ENCODE data around the gene QKI.

Gene QKI

DNA sequence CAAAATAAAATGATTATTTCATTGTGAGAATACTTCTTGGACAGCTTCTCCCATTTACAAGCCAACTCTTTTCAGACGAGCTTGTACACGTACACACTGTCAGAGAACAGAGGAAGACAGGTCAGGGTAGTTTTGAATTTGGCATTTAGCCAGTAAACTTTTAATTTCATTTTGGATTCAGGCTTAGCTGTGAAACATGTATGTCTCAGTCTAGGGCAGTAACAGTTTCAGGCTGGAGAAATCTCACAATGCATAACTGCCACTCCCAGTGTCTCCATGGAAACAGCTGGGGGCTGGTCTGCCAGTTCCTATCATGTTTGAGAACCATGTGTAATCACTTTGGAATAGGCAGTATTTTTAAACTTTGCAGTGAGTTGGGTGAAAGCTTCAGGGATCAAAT, 22.0 kb upstream of the QKI start:
- DNase-seq: peak; percentile 71

DNA sequence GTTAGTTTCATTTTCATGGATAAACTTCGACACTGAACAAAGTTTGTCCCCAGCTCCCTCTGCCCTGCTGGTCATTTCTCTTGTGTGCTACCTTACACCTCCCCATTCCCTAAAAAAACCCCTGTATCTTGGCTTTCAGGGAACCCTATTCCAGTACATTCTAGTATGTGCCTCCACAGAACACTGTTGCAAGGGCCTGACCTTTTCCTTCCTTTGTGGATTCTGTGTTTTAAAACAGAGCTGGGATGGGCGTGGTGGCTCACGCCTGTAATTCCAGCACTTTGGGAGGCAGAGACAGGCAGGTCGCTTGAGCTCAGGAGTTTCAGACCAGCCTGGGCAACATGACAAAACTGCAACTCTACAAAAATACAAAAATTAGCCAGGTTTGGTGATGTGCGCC, 20.6 kb upstream of the QKI start:
- DNase-seq: no peak

DNA sequence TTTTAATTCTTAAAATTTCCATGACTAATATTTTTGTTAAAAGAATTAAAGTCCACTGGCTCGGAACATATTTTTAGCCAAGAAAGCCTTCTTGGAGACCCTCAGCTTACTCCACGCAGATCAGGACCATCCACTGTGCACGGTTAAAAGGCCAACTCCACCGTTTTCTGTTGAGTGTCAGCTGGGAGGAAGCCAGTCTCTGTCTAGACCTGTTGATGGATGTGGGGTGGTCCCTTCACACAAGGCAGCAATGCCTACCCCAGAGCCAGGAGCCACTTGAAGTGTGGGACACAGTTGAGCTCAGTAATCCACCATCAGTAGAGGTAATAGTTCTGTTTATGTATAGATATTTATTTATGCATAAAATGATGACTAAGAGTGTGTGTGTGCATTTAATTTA, 19.9 kb upstream of the QKI start:
- no peak for DNase-seq

DNA sequence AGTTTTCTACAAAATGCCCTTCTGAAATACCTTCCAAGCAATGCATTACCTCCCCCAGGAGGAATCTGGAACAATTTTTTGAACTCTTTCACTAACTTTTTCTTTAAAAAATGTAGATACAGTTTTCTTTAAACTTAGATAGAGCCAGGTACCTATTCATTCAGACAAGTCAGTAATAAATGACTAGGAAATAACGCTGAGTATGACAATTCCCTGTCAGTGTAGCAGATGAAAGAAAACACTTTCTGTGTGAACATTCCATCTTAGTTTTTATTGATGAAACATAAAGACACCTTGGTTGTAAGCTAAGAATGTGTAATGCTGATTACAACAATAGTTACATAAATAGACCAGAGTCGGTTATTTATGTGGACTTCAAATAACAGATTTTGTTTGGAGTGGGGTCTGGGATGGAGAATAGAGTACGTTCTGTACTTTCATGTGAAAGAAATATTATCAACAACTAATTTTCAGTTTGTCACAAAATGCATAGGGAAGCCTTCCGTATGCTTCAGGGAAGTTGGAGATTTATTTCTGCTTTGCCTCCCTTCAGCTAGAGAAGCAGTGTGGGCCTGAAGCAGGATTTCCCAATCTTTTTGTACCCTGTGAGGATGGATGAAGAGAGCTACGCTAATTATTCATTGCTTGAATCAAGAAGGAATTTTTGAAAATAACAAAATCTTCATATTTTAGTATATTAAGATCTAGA, 19.2 kb upstream of the QKI start:
- DNase-seq: no peak

DNA sequence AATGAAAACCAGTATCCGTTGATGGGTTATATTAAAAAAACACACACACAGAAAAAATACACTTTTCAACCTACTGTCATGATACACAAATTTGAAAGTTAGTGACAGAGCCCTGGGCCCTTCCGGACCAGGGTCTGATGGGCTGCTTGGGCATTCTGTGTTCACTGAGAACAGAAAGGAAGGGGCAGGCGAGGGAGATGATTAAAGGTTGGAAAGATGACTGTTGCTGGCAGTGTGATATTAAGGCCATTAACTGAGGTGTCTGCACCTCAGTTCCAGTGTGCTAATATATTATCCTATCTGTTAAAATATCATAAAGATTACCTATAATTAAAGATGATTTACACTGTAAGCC, 18.7 kb upstream of the QKI start:
- DNase-seq: no peak

DNA sequence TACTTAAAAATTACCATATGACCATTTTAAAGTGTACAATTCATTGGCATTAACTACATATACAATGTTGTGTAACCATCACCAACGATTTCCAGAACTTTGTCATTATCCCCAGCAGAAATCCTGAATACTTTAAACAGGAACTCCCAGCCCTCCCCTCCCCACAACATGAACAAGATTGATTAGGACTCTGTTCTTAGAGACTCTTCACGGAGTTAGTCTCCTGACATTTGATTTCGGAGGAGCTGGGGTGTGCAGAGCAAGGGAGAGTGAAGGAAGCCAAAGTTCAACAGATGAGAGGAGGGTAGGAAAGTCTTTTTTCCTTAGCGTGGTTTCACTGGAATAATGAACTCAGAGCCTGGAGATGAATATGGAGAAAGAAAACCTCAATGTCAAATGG, 17.2 kb upstream of the QKI start:
- no peak for DNase-seq

DNA sequence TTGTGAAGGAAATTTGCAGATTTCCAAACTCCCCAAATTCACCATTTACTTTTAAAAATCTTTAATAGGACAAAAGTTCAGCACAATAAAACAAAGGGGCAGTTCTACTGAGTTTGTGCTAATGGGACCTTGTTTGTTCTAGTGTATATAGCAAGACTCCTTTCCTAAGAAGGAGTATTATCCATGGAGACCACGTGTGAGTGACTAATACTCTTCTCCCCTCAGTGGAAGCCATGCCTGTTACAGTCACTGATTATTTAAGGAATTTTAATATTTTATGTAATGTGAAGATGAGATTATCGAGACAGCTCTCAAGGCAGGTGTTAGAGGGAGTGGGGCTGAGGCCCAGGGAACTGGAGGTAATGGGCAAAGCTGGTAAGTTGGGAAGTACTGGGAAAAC, 16.4 kb upstream of the QKI start:
- DNase-seq: no peak

DNA sequence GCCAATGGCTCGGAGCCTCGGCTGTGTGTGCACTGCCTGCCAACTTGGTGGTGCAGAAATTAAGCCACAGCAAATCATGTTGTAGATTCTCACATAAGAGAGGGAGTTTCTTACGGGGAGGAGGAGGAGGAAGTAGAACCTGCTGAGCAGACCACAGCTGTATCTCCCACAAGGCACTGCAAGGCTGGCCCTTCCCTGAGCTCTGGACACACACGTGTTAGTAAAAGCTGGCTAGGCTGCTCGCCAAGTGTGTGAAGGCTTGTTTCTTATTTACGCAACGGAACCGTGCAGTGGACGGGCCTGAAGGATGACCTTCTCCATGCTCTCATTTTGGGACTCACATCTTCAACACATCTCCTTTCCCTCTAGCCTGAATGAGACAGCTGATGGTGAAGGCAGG, 15.7 kb upstream of the QKI start:
- peak; percentile 51 for DNase-seq

DNA sequence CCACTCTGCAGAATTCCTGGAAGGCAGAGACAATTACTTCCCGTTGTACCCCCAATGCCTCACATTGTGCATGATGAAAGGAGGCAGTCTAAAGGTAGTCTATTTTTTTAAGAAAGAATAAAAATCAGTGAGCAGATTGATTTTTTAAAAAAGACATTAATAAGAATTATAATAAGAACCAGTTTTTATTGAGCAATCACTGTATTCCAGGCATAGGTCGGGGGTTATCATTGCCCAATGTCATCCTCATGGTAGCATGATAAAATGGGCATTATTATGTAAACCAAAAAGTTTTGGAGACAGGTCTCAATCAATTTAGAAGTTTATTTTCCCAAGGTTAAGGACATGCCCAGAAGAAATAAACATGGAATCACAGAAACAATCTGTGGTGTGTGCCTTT, 14.0 kb upstream of the QKI start:
- no peak for DNase-seq

DNA sequence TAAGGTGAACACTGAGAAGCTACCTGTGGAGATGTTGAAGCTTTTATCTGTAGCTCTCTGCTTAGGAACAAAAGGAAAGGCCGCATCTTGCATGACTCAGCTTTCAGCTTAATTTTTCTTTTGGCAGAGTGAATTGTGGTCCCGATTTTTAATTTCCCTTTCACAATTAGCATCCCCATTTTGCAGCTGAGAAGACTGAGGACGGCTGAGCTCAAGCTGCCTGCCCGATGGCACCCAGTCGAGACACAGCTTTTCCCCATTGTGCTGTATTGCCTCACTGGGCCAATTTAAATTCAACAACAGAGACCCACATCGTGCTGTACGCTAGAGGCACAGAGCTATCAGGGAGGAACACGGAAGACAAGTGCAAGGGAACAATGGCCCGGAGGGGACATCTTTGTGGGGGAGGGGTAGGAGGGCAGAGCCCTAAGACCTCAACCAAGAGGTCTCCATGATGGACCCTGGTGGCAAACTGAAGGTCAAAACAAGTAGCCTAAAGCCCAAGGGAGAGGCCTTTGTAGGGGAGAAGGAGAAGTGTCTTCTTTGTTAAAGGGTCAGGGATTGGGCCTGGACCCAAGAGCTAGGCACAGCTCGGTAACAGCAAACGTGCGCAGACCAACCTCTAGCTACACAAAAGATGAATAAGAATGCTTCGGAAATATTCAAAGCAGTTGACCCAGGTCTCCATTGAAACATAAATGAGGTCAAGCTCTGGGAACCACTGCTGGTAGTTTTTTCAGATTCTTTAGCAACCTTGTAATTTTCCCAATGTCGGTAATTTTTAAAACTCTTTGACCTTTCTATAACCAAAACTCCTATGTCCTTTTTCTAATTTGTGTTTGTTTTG, 13.3 kb upstream of the QKI start:
- DNase-seq: no peak

DNA sequence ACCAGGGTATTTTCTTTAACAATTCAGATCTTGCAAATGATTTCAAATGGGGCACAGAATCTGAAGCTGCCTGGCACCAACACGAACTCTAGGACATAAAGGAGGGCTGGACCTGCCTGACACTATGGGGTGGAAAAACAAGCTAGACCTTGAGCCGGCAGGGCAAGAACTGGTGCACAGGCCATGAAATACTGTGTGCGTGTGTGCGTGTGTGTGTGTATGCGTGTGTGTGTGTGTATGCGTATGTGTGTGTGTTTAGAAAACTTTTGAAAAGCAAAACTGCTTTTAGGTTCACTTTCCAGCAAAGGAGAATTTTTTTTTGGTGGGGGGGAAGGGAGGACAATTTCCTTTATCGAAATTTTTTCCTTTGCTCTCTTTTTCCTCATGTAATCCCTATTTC, 11.9 kb upstream of the QKI start:
- no peak for DNase-seq

DNA sequence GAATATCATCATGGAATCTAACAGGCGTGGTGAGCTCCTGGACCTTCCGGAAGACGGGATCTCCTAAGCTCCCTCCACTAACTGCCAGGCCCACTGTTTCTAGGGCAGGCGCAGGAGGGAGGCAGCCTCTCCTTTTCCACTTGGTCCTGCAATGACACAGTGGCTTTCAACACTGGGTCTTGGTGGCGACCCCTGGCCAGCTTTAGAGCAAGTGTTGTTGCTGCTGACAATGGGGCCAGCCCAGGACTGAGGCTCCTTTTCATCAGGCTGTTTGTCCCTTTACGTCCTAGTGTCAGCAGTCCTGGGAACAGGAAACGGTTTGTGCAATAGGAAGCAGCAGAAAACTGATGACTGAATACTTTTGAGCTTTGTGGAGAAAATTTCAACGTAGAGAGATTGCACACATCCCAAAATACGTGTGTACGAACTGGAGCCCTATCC, 9.7 kb upstream of the QKI start:
- peak; percentile 59 for DNase-seq

DNA sequence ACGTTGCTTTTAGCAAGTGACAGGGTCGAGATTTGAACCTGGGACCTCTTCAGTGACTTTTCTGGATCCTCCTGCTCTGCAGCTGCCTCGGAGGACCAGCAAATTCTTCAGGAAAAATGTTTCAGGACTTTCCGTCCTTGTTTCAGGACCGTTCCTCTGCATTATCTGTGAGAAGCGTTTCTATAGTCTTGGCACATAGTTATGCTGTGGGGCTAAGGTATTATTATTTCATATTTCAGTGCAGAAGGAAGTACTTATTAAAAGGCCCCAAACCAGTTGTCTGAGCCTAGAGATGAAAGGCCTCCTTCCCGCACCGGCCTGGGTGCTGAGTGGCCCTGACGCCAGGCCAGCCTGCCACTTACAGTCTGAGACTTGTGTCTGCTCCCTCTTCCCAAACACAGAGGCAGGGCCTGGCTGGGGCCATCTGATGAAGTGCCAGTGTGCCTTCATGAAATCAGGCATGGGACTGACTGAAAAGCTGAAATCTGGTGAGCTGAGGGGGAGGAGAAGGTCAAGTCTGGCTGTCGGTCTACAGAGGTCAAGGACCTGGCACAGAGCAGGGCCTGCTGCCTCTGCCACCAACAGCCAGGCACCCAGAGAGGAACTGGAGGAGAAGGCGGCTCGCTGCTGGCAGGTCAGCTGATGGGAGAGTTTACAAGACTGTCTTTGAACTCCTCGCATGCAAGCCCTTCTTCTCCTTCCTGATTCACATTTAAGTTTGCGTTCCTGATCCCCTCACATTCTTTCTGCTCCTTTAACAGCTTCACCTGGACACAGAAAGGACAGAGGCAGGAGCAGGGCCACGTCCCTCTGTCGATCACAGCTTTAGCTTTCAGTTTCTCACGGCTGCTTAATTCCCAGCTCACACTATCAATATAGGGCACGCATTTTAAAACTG, 8.9 kb upstream of the QKI start:
- peak; percentile 75 for DNase-seq

DNA sequence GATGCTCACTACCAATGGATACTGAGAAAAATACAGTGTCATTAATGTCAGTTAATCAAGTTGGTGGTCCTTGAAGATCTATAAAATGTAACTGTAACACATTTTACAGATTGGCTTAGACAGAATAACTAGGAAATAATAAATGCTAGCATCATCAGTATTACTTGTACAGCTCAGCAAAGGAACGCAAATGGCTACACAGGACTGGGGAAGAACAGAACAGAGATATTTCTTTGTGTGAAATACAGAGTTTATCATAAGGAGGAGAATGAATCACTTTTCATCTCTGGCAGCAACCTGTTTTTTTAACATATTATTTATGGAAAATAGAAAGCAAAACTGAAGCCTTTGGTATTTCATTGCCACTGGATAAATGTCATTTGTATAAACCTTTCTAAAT, 8.2 kb upstream of the QKI start:
- no peak for DNase-seq

DNA sequence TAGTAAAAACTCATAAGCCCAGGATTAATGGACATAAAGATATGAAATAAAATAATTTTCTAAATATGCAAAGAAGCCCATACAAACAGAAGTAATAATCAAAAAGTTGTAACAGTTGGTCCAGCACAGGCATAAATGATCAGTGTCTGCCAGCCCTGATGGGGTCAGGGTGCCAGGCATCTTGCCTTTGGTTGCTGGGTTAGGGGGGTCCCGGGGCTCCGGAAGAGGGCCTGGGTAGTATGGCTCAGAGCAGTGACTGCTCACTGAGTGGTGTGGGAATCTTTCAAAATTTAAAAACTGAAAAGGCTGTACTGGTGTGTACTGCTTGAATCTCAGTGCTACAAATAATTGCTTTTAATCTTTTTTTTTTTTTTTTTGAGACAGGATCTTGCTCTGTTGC, 7.7 kb upstream of the QKI start:
- no peak for DNase-seq

DNA sequence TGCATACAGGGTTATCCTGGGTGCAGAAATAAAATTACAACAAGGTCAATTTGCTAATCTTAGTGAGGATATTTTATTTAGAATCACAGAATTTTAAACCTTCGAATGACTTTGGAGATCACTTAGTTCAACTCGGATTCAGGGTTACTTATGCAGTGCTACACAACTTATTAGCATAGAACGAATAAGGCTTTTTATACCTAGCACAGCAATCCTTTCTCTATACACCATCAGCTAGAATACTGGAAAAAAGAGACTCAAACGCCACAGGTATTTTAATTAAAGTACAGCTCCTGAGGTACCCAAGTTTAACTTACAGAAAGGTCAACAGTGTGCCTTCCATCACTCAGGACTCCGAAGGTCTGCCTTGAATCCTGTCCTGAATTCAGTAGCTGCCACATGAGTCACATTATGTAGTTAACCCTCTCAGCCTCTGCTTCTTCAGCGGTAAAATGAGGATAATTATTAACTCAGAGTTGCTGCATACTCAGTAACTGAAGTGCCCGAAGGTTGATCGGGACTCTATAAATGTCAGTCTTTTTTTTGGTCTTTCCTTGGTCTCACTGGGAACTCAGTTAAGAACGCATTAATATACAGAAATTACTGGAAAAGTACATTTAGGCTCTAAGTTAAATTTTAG, 6.0 kb upstream of the QKI start:
- DNase-seq: no peak

DNA sequence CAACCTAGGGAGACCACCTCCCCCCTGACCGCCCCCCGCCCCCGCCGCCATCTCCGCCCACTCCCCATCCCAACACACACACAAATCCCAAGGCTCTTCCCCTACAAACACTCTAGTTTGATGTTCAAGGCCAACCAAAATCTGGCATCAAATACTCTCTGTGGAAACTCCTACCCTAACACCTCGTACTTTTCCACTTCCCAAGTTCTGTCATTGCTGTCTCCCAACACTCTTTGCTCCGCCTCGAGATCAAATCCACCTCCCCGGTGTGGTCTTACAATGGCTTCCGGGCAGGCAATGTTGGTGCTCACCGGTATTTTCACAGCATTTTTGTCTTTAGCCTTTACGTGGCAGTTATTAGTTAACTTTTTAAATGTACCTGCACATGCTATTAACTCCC, 4.8 kb upstream of the QKI start:
- DNase-seq: no peak

DNA sequence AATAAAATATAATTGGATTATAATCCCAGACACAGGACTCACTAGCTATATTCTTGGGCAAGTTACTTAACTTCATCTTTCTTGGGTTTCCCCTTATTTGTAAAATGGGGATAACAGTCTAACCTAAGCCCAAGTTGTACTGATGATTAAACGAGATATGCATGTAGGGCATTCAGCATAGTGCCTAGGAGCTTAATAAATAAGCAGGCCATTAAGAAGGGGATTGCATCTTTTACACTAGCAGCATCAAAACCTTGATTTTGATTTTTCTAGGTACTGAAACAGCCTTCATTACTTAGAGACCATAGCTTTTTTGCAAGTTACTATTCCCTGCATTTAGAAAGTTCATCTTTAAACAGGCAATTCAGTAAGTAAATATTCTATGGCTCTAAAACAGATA, 2.2 kb upstream of the QKI start:
- DNase-seq: peak; percentile 50

DNA sequence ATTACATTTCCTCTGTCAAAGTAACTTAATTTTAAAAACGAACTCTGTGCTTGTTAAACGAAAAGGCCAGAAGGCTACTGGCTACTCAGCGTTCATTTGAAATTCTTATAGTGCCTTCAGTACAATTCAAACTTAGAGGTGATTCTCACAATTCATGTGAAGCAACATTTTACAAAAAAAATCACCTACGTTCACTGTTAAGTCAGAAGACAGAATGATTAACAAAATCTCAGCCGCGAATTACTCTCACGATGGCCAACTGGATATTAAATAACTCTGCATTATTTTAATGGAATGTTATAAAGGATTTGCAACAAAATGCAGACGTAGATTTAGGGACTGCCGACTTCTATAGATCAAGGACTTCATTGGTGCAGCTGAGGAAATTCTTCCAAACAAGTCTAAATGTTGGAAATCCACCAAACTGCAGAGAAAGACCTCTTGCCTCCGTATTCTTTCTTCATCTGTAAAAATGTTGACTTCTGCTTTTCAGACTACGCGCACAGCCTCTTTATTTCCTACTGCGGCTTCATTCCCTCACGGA, 1.6 kb upstream of the QKI start:
- DNase-seq: no peak

DNA sequence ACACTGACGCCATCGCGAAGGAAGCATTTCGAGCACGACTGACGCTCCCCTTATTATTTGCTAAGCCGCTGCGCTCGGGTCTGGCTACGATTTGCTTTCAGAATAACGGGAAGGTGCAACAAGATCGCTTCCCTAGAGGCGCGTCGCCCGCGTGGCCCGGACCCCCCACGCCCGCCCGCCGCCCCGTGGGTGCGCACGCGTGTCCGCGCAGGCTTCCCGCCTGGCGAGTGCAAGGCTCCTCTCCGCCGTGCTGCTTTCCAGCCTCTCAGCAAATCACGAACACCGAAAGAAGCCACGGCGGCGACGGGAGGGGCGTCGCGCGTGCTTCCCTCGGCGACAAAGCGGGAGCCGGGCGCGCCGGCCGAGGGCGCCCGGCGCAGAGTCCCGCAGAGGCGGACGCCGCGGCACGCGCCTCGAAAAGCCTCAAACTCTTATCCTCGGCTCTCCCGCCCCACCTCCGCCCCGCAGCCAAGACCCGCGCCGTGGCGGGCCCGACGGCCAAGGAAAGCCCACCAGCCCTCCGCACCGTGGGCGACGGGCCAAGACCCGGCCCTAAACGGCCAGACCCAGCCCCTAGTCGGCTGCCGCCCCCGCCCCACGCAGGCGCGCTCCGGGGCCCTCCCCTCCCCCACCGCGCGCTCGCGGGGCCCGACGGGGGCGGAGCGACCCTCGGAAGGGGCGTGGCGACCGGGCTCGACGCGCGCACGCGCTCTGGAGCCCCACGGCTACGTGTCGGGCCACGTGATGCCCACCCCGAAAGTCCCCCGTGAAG, 987 bp upstream of the QKI start:
- DNase-seq: peak; percentile 93

DNA sequence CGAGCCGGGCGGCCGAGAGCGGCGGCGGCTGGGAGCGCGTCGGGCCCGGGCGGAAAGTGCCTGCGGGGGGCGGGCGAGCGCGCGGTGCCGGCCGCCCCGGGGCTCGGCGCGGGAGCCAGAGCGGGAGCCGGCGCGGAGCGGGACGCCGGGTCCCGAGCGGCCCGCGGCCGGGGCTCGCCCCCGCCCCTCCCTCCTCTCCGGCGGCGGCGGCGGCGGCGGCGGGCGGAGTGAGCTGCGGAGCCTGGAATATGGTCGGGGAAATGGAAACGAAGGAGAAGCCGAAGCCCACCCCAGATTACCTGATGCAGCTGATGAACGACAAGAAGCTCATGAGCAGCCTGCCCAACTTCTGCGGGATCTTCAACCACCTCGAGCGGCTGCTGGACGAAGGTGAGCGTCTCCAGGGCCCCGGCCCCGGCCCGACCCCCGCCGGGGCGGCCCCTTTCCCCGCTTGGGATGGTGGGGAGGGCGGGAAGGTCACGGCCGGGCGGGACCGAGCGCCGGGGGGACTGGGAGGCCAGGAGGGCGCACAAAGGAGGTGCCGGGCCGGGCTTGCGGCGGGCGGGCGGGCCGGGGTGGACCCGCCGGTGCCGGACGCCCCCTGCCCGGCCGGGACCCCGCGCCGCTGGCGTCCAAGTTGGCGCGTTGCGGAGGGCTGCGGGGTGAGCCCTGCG, 565 bp downstream of the QKI start:
- peak; percentile 50 for DNase-seq

Data from hematopoietic multipotent progenitor cell treated with erythropoietin and hydrocortisone succinate and interleukin-3 and kit ligand, for 4 days (in vitro differentiated cells).